H1 (cell line): ENCODE measurements around the gene TAF12. TPM values are rescaled to one million over a fixed set of nuclear protein-coding genes. Genes with fewer than 3 reads are reported as not detected.
"Not testable (repeated sequence)": the region's sequence is repeated elsewhere in the genome, so short reads cannot be mapped to it uniquely, and the experiment has no call there.

Experiments
- CTCF ChIA-PET: fragments of 300-600 bp; sonication (Branson Sonifier 250); formaldehyde crosslinking; loops from one replicate; lab custom pipeline; 2021; ENCODE audit not compliant: partially characterized antibody; lab: Charles Lee
- POLR2A ChIA-PET: fragments of 300-600 bp; sonication (Branson Sonifier 250); formaldehyde crosslinking; loops from one replicate; lab custom pipeline; 2021; ENCODE audit warnings: inconsistent platforms; ENCODE audit not compliant: partially characterized antibody; lab: Charles Lee
- DNase-seq, 2 experiments: peaks; one replicate each; pipeline versions ENCODE4 v3.0.0 to v3.0.0-alpha.2; 2010 to 2022; ENCODE audit warnings: low spot score in 2 of 2, low read depth in 1 of 2, mixed read lengths in 1 of 2
- FAIRE-seq: peaks from 2 replicates; lab custom pipeline; 2011; peaks lifted over from hg19 to GRCh38; lab: Jason Lieb, UNC
- H2AFZ ChIP-seq: 2 replicates; pipeline ENCODE4 v1.8.1; 2012; ENCODE audit warnings: low read length, inconsistent platforms
- H2AK5ac ChIP-seq: 2 replicates; pipeline ENCODE4 v1.6.1; 2013; ENCODE audit warnings: low read depth, low read length
- H2BK120ac ChIP-seq: replicated peaks from 2 replicates; pipeline ENCODE3; 2013; ENCODE audit warnings: low read depth, low read length, inconsistent platforms
- H2BK12ac ChIP-seq: 2 replicates; pipeline ENCODE4 v1.6.1; 2013; ENCODE audit warnings: low read depth, low read length
- H2BK15ac ChIP-seq: 2 replicates; pipeline ENCODE4 v1.6.1; 2013; ENCODE audit warnings: low read length
- H2BK20ac ChIP-seq: 2 replicates; pipeline ENCODE4 v1.6.1; 2013; ENCODE audit warnings: low read length
- H2BK5ac ChIP-seq: 2 replicates; pipeline ENCODE4 v1.6.1; 2013; ENCODE audit warnings: low read depth, low read length
- H3K14ac ChIP-seq: 2 replicates; pipeline ENCODE4 v1.6.1; 2013; ENCODE audit warnings: inconsistent platforms; ENCODE audit not compliant: insufficient read length
- H3K18ac ChIP-seq: 2 replicates; pipeline ENCODE4 v1.6.1; 2013; ENCODE audit warnings: low read length; ENCODE audit errors: extremely low read depth
- H3K23ac ChIP-seq: 2 replicates; pipeline ENCODE4 v1.6.1; 2013; ENCODE audit warnings: inconsistent platforms; ENCODE audit not compliant: insufficient read length
- H3K23me2 ChIP-seq: 2 replicates; pipeline ENCODE4 v1.6.1; 2013; ENCODE audit warnings: low read depth, low read length
- H3K27ac ChIP-seq: 2 replicates; pipeline ENCODE4 v1.6.1; 2011; ENCODE audit warnings: low read depth, low read length, inconsistent platforms
- H3K27me3 ChIP-seq, 4 experiments: replicated peaks in 1 of 4; 1 replicate in 1 of 4; 2 replicates in 3 of 4; pipeline versions ENCODE4 v1.6.1 to v1.8.1; 2011 to 2013; ENCODE audit warnings: low read length in 3 of 4, mild to moderate bottlenecking in 3 of 4, inconsistent platforms in 2 of 4, mixed read lengths in 2 of 4, moderate library complexity in 1 of 4; ENCODE audit not compliant: control insufficient read depth in 3 of 4, insufficient read depth in 3 of 4; ENCODE audit errors: extremely low read depth in 1 of 4
- H3K36me3 ChIP-seq, 4 experiments: 2 replicates each; pipeline versions ENCODE4 v1.6.1 to v1.8.1; 2011 to 2013; ENCODE audit warnings: mild to moderate bottlenecking in 4 of 4, low read length in 3 of 4, moderate library complexity in 2 of 4, control low read depth in 1 of 4, inconsistent platforms in 1 of 4; ENCODE audit not compliant: insufficient read depth in 4 of 4, control insufficient read depth in 2 of 4
- H3K4ac ChIP-seq: replicated peaks from 2 replicates; pipeline ENCODE3; 2013; ENCODE audit warnings: low read length, low read depth, mixed read lengths, inconsistent platforms; ENCODE audit not compliant: insufficient read length
- H3K4me1 ChIP-seq, 4 experiments: replicated peaks in 1 of 4; 1 replicate in 1 of 4; 2 replicates in 3 of 4; pipeline versions ENCODE4 v1.6.1 to v1.8.1; 2011 to 2013; ENCODE audit warnings: low read length in 3 of 4, inconsistent platforms in 2 of 4, mixed read lengths in 1 of 4; ENCODE audit not compliant: insufficient read depth in 4 of 4, control insufficient read depth in 3 of 4
- H3K4me2 ChIP-seq, 2 experiments: 2 replicates each; pipeline versions ENCODE4 v1.6.1 to v1.8.1; 2011 to 2013; ENCODE audit warnings: low read depth in 2 of 2, low read length in 2 of 2, control low read depth in 1 of 2, inconsistent platforms in 1 of 2, mild to moderate bottlenecking in 1 of 2; ENCODE audit not compliant: insufficient read depth in 1 of 2
- H3K4me3 ChIP-seq, 4 experiments: fragments of 200-600, 300-600 bp in 1 of 4; sonication (generic), shearing (Covaris generic), sonication (Bioruptor Twin) in 1 of 4; 2 replicates each; pipeline versions ENCODE4 v1.5.1 to v1.8.1; 2011 to 2016; ENCODE audit warnings: low read length in 4 of 4, low read depth in 3 of 4, control low read depth in 2 of 4, inconsistent platforms in 2 of 4, mild to moderate bottlenecking in 2 of 4, mixed read lengths in 1 of 4, moderate library complexity in 1 of 4; ENCODE audit not compliant: insufficient read depth in 2 of 4; ENCODE audit errors: extremely low read depth in 1 of 4
- H3K56ac ChIP-seq: replicated peaks from 2 replicates; pipeline ENCODE3; 2013; ENCODE audit warnings: low read depth, mild to moderate bottlenecking, mixed read lengths, low read length, inconsistent platforms; ENCODE audit not compliant: insufficient read length
- H3K79me1 ChIP-seq: 2 replicates; pipeline ENCODE4 v1.6.1; 2013; ENCODE audit warnings: low read depth, low read length, control low read depth
- H3K79me2 ChIP-seq, 2 experiments: 2 replicates each; pipeline versions ENCODE4 v1.6.1 to v1.8.1; 2012 to 2013; ENCODE audit warnings: low read length in 2 of 2, mild to moderate bottlenecking in 2 of 2, inconsistent platforms in 1 of 2; ENCODE audit not compliant: insufficient read depth in 2 of 2, control insufficient read depth in 1 of 2
- H3K9ac ChIP-seq, 4 experiments: replicated peaks in 1 of 4; 1 replicate in 1 of 4; 2 replicates in 3 of 4; pipeline versions ENCODE4 v1.6.1 to v1.8.1; 2011 to 2013; ENCODE audit warnings: low read depth in 3 of 4, low read length in 3 of 4, control low read depth in 2 of 4, mild to moderate bottlenecking in 2 of 4, moderate library complexity in 2 of 4, inconsistent platforms in 1 of 4; ENCODE audit errors: extremely low read depth in 1 of 4
- H3K9me3 ChIP-seq, 2 experiments: 2 replicates each; pipeline versions ENCODE4 v1.6.1 to v1.8.1; 2012 to 2013; ENCODE audit warnings: mild to moderate bottlenecking in 2 of 2, moderate library complexity in 2 of 2, control low read depth in 1 of 2, inconsistent platforms in 1 of 2, low read depth in 1 of 2, low read length in 1 of 2, mixed read lengths in 1 of 2; ENCODE audit not compliant: insufficient read depth in 2 of 2
- H4K20me1 ChIP-seq, 2 experiments: replicated peaks in 1 of 2; 2 replicates each; pipeline versions ENCODE3 to v1.8.1; 2011 to 2013; ENCODE audit warnings: inconsistent platforms in 2 of 2, low read length in 2 of 2, mild to moderate bottlenecking in 1 of 2; ENCODE audit not compliant: insufficient read depth in 2 of 2, control insufficient read depth in 1 of 2
- H4K5ac ChIP-seq: 2 replicates; pipeline ENCODE4 v1.6.1; 2013; ENCODE audit warnings: low read length, low read depth, mixed read lengths, inconsistent platforms; ENCODE audit not compliant: insufficient read length
- H4K8ac ChIP-seq: 2 replicates; pipeline ENCODE4 v1.8.0; 2013; ENCODE audit warnings: mild to moderate bottlenecking, moderate library complexity, low read length, inconsistent platforms; ENCODE audit not compliant: insufficient read depth; ENCODE audit errors: extremely low read depth
- H4K91ac ChIP-seq: replicated peaks from 2 replicates; pipeline ENCODE3; 2013; ENCODE audit warnings: low read length, mixed read lengths, inconsistent platforms; ENCODE audit not compliant: insufficient read length
- WGBS, 2 experiments: shearing (Covaris generic) in 1 of 2; methylation state at CpG; one replicate each; pipeline versions ENCODE4 v1.1.6 to v1.1.7; 2013 to 2015; ENCODE audit warnings: low lambda C conversion rate in 2 of 2, mixed read lengths in 2 of 2, inconsistent platforms in 1 of 2, low coverage in 1 of 2, missing lambda C conversion rate in 1 of 2; ENCODE audit not compliant: insufficient replicate concordance in 2 of 2, insufficient coverage in 1 of 2, insufficient read length in 1 of 2; ENCODE audit errors: extremely low coverage in 1 of 2, missing lambda C conversion rate in 1 of 2; 5-methylcytosine and 5-hydroxymethylcytosine counted together
- polyA plus RNA-seq, 7 experiments: library from polyadenylated mRNA; depleted of rRNA in 3 of 7; stranded (reverse) in 5 of 7; unstranded in 2 of 7; fragments of >200 nt in 5 of 7; fragments of 200-250 nt in 2 of 7; gene quantifications; 1 replicate in 5 of 7; 2 replicates in 1 of 7; 4 replicates in 1 of 7; pipeline versions ENCODE4 v1.2.1 to v1.2.3, GENCODE V29; 2011 to 2013; ENCODE audit warnings: missing spikeins in 2 of 7, mixed read lengths in 2 of 7
- total RNA-seq: library from RNA; stranded (reverse); fragmentation: NEBNext Ultra II Directional; extraction: Animal tissue kit (Norgen Biotek cat#: 25700); gene quantifications from 2 replicates; pipeline ENCODE4 v1.2.1, GENCODE V29; 2021

TAF12 gene
- total and polyA plus RNA-seq, 2 of the 8 experiments (the other 6 are each of a cell fraction or from before 2014, with no cell fraction given): 25.1 to 27.2 TPM

GRCh38 chr1:28572891-28573290 lies 70.0 kb downstream of the TAF12 start:
- not testable (repeated sequence) for H3K4me2 ChIP-seq, H3K18ac ChIP-seq, H3K9me3 ChIP-seq, H3K56ac ChIP-seq, H3K14ac ChIP-seq, H2BK15ac ChIP-seq, H3K4me3 ChIP-seq, H3K79me2 ChIP-seq, H4K20me1 ChIP-seq, H3K23me2 ChIP-seq, H3K4me1 ChIP-seq, H2AK5ac ChIP-seq, H4K91ac ChIP-seq, H4K8ac ChIP-seq, H3K9ac ChIP-seq, H2BK12ac ChIP-seq, H3K27me3 ChIP-seq, H3K23ac ChIP-seq, H2BK20ac ChIP-seq, DNase-seq, H3K27ac ChIP-seq, H3K4ac ChIP-seq, H3K79me1 ChIP-seq, FAIRE-seq, H2BK120ac ChIP-seq, H2AFZ ChIP-seq, H4K5ac ChIP-seq, H2BK5ac ChIP-seq
- 95% methylated on average over 12 of the region's 12 CpGs; no CpG with 5 or more reads in 1 of the 2 experiments for WGBS, 2 experiments
- POLR2A ChIA-PET: interaction anchor here (0.9 to 29.3 kb wide), 4 partner anchors 3 to 53 kb away, joined by 3 to 660 read pairs (median 552); partner anchors contain the start of genes RCC1 and TRNAU1AP
- H3K36me3 ChIP-seq: peaks cover 5 to 45% (median 26%) of the 10 kb centered on the region in 4 experiments; a peak in 6 of 8 replicates
- CTCF ChIA-PET: interaction anchor here (0.6 kb wide), 1 partner anchor 685 kb away, joined by 3 read pairs; no protein-coding TSS in a partner anchor
